Measurements from ENCODE around the gene DERL3. TPM values are rescaled to one million over a fixed set of nuclear protein-coding genes. Genes with fewer than 3 reads are reported as not detected.

DERL3 gene
- total and polyA plus RNA-seq, 10 donors, result 10.2 to 62.8 (median 22.4) TPM

GRCh38 chr22:23803001-23803819, 35.6 kb downstream of the DERL3 start:
- Histone ChIP-seq H3K27ac (peak overlapping the region in 5 of 8 donors; percentile 41 to 85 (median 74)), H3K27me3 (replicated peaks in 1 of 7) (no peaks in the 10 kb centered on the region), H3K4me1 (peaks cover 5 to 78% (median 50%) of the 10 kb centered on the region in 6 donors), H3K36me3 (peaks cover 0 to 100% (median 74%) of the 10 kb centered on the region in 6 donors), H3K9me3 (no peaks in the 10 kb centered on the region), H3K4me3 (peak overlapping the region in 6 of 8 donors; percentile 8 to 64 (median 15))
- no peak for DNase-seq
- TF ChIP-seq POLR2AphosphoS5 (IDR thresholded peaks at IDR 0.05) (peak; percentile 48 to 62 (median 60)), POLR2A (IDR thresholded peaks at IDR 0.05) (no peak)
- WGBS, 5 donors, result 74 to 81% (median 78%) methylated on average over 19 to 21 of the region's 21 CpGs
- intact Hi-C loops (cut with DNase I; ENCODE audit: low total_unique reads), result no loop called here

- intact Hi-C loops (cut with DNase I; ENCODE audit: low total_unique reads), result no loop called here
- Histone ChIP-seq H3K4me1 (peaks cover 5 to 80% (median 48%) of the 10 kb centered on the region in 6 donors), H3K27me3 (replicated peaks in 1 of 7) (no peaks in the 10 kb centered on the region), H3K27ac (peak overlapping the region in 7 of 8 donors; percentile 43 to 85 (median 73)), H3K9me3 (no peaks in the 10 kb centered on the region), H3K4me3 (no peak overlapping the region), H3K36me3 (peaks cover 0 to 100% (median 74%) of the 10 kb centered on the region in 6 donors)
- WGBS, 5 donors, result 89 to 97% (median 93%) methylated on average over 8 of the region's 8 CpGs
- DNase-seq, result no peak
- TF ChIP-seq POLR2A (IDR thresholded peaks at IDR 0.05), result no peak
- TF ChIP-seq POLR2AphosphoS5 (IDR thresholded peaks at IDR 0.05), result peak in 1 of 3 donors; percentile 44
- TF ChIP-seq CTCF (IDR thresholded peaks at IDR 0.05 in 8 of 11, conservative IDR thresholded peaks at IDR 0.05 in 3 of 11), result no peak
Observed at GRCh38 chr22:23801886-23802377, 36.9 kb downstream of the DERL3 start.

- peaks cover 0 to 100% (median 75%) of the 10 kb centered on the region in 6 donors for H3K36me3 ChIP-seq
- H3K4me3 ChIP-seq, result no peak overlapping the region
- no peaks in the 10 kb centered on the region for H3K27me3 ChIP-seq (replicated peaks in 1 of 7)
- peak overlapping the region; percentile 39 to 85 (median 70) for H3K27ac ChIP-seq
- H3K4me1 ChIP-seq, result peaks cover 4 to 75% (median 48%) of the 10 kb centered on the region in 6 donors
- WGBS, 5 donors, result 79 to 85% (median 80%) methylated on average over 9 to 11 of the region's 11 CpGs
- no peaks in the 10 kb centered on the region for H3K9me3 ChIP-seq
- TF ChIP-seq POLR2AphosphoS5 (IDR thresholded peaks at IDR 0.05), result peak in 1 of 3 donors; percentile 3
- no peak for TF ChIP-seq CTCF (IDR thresholded peaks at IDR 0.05 in 8 of 11, conservative IDR thresholded peaks at IDR 0.05 in 3 of 11)
- no peak for TF ChIP-seq POLR2A (IDR thresholded peaks at IDR 0.05)
- DNase-seq, result no peak
- intact Hi-C loops (cut with DNase I; ENCODE audit: low total_unique reads), result no loop called here
Observed at GRCh38 chr22:23801238-23801821, 37.5 kb downstream of the DERL3 start.

- Histone ChIP-seq H3K9me3 (no peaks in the 10 kb centered on the region), H3K4me1 (peaks cover 0 to 67% (median 45%) of the 10 kb centered on the region in 6 donors), H3K4me3 (peak overlapping the region in 1 of 8 donors; percentile 35), H3K27me3 (replicated peaks in 1 of 7) (no peaks in the 10 kb centered on the region), H3K27ac (peak overlapping the region; percentile 39 to 85 (median 70)), H3K36me3 (peaks cover 0 to 100% (median 79%) of the 10 kb centered on the region in 6 donors)
- DNase-seq, result peak; percentile 86
- intact Hi-C loops (cut with DNase I; ENCODE audit: low total_unique reads), result no loop called here
- TF ChIP-seq POLR2A (IDR thresholded peaks at IDR 0.05), result no peak
- TF ChIP-seq POLR2AphosphoS5 (IDR thresholded peaks at IDR 0.05), result peak; percentile 31 to 69 (median 61)
- no peak for TF ChIP-seq CTCF (IDR thresholded peaks at IDR 0.05 in 8 of 11, conservative IDR thresholded peaks at IDR 0.05 in 3 of 11)
- 66 to 79% (median 71%) methylated on average over 18 of the region's 18 CpGs for WGBS, 5 donors
Observed at GRCh38 chr22:23800297-23801237, 38.2 kb downstream of the DERL3 start.
